Calu3 (cell line): ENCODE data around the gene SLC6A19. TPM values are rescaled to one million over a fixed set of nuclear protein-coding genes. Genes with fewer than 3 reads are reported as not detected.

Source experiments
- BruUV-seq: library from RNA; stranded (reverse); fragments of 400-500 nt; replicated peaks from 2 replicates; lab custom pipeline; 2021; lab: Mats Ljungman, UMichigan
- CTCF ChIA-PET: fragments of 300-600 bp; sonication (Branson Sonifier 250); formaldehyde crosslinking; loops from one replicate; lab custom pipeline; 2022; ENCODE audit warnings: antibody characterized with exemption; lab: Charles Lee
- DNase-seq: peaks from one replicate; pipeline ENCODE4 v3.0.0; 2022
- H3K27ac Mint-ChIP-seq: one replicate; pipeline ENCODE4 v1.8.0; 2022; ENCODE audit warnings: mixed read lengths; ENCODE audit not compliant: unreplicated experiment
- H3K27me3 Mint-ChIP-seq: one replicate; pipeline ENCODE4 v1.8.0; 2022; ENCODE audit warnings: mixed read lengths; ENCODE audit not compliant: unreplicated experiment
- H3K36me3 Mint-ChIP-seq: one replicate; pipeline ENCODE4 v1.8.0; 2022; ENCODE audit warnings: mild to moderate bottlenecking, moderate library complexity, mixed read lengths; ENCODE audit not compliant: insufficient read depth, unreplicated experiment
- H3K4me1 Mint-ChIP-seq: one replicate; pipeline ENCODE4 v1.8.0; 2022; ENCODE audit warnings: mild to moderate bottlenecking, low read depth, mixed read lengths; ENCODE audit not compliant: unreplicated experiment
- H3K4me3 Mint-ChIP-seq: one replicate; pipeline ENCODE4 v1.8.0; 2022; ENCODE audit warnings: mild to moderate bottlenecking, low read depth, moderate library complexity, mixed read lengths; ENCODE audit not compliant: unreplicated experiment
- H3K9me3 Mint-ChIP-seq: one replicate; pipeline ENCODE4 v1.8.0; 2022; ENCODE audit warnings: low read depth, mixed read lengths; ENCODE audit not compliant: unreplicated experiment
- CTCF ChIP-seq: fragments of 200-600 bp; IDR thresholded peaks from one replicate; pipeline ENCODE4 v1.8.0; 2022; ENCODE audit warnings: antibody characterized with exemption; ENCODE audit not compliant: unreplicated experiment
- intact Hi-C: fragments of 100-400 bp; cut with micrococcal nuclease; formaldehyde crosslinking; loops from one replicate; pipeline ENCODE4 v1.10.0; 2022; ENCODE audit not compliant: unreplicated experiment
- total RNA-seq: library from RNA; stranded (reverse); gene quantifications from 2 replicates; pipeline ENCODE4 v1.2.3, GENCODE V29; 2022

SLC6A19 gene
- total RNA-seq, 1 experiment from 2014 or later = not detected

DNA sequence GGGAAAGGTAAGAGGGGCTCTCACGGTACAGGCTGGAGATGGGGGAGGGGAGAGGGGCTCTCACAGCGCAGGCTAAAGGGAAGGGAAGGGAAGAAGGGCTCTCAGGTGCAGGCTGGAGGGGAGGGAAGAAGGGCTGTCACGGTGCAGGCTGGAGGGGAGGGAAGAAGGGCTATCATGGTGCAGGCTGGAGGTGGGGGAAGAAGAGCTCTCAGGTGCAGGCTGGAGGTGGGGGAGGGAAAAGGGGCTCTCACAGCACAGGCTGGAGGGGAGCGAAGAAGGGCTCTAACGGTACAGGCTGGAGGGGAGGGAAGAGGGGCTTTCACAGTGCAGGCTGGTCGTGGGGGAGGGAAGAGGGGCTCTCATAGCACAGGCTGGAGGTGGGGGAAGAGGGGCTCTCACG, 28.4 kb downstream of the SLC6A19 start:
- Mint-ChIP-seq H3K27ac (no peak overlapping the region), H3K4me3 (no peak overlapping the region), H3K27me3 (peaks cover 55% of the 10 kb centered on the region), H3K9me3 (no peaks in the 10 kb centered on the region), H3K36me3 (peaks cover 4% of the 10 kb centered on the region), H3K4me1 (no peaks in the 10 kb centered on the region)
- CTCF ChIA-PET = interaction anchor here (0.6 to 0.7 kb wide), 2 partner anchors 40 to 51 kb away, joined by 3 to 4 read pairs; no protein-coding TSS in a partner anchor
- TF ChIP-seq CTCF = no peak
- no peak for DNase-seq
- intact Hi-C loops = no loop called here
- BruUV-seq = no TSS peak

- H3K9me3 Mint-ChIP-seq = no peaks in the 10 kb centered on the region
- DNase-seq = no peak
- peaks cover 56% of the 10 kb centered on the region for H3K27me3 Mint-ChIP-seq
- H3K4me3 Mint-ChIP-seq = no peak overlapping the region
- no peaks in the 10 kb centered on the region for H3K4me1 Mint-ChIP-seq
- H3K36me3 Mint-ChIP-seq = peaks cover 4% of the 10 kb centered on the region
- CTCF ChIA-PET = interaction anchor here (0.6 kb wide), 1 partner anchor 41 kb away, joined by 3 read pairs; no protein-coding TSS in a partner anchor
- no TSS peak for BruUV-seq
- intact Hi-C loops = no loop called here
- no peak for TF ChIP-seq CTCF
- H3K27ac Mint-ChIP-seq = no peak overlapping the region
Measured at GRCh38 chr5:1230551-1230950, 29.2 kb downstream of the SLC6A19 start.

GRCh38 chr5:1231354-1231905, 30.0 kb downstream of the SLC6A19 start:
- CTCF ChIA-PET = interaction anchor here (0.5 kb wide), 1 partner anchor 386 kb away, joined by 8 read pairs; no protein-coding TSS in a partner anchor
- TF ChIP-seq CTCF = no peak
- Mint-ChIP-seq H3K4me1 (no peaks in the 10 kb centered on the region), H3K27me3 (peaks cover 56% of the 10 kb centered on the region), H3K9me3 (peaks cover 4% of the 10 kb centered on the region), H3K27ac (no peak overlapping the region), H3K36me3 (peaks cover 4% of the 10 kb centered on the region), H3K4me3 (no peak overlapping the region)
- intact Hi-C loops = no loop called here
- no peak for DNase-seq
- BruUV-seq = no TSS peak

DNA sequence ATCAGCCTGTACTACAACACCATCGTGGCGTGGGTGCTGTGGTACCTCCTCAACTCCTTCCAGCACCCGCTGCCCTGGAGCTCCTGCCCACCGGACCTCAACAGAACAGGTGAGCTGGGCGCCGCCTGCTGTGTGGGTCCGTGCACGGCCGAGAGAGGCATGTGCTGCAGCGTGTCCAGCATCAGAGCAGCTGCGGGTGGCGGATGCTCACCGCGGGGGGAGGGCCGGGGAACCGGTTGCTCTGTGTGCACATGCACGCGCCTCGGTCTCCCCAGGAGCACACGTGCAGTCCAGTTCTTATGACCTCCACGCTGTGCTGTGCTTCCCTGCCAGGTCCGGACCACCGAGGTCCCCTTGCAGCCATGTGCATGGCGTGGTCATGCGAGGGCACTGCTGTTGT, 31.4 kb downstream of the SLC6A19 start:
- no peak overlapping the region for H3K27ac Mint-ChIP-seq
- DNase-seq = no peak
- H3K27me3 Mint-ChIP-seq = peaks cover 58% of the 10 kb centered on the region
- BruUV-seq = no TSS peak
- H3K36me3 Mint-ChIP-seq = peaks cover 4% of the 10 kb centered on the region
- H3K9me3 Mint-ChIP-seq = peaks cover 4% of the 10 kb centered on the region
- H3K4me3 Mint-ChIP-seq = no peak overlapping the region
- H3K4me1 Mint-ChIP-seq = no peaks in the 10 kb centered on the region
- CTCF ChIA-PET = interaction anchor here (0.6 kb wide), 1 partner anchor 10 kb away, joined by 3 read pairs; no protein-coding TSS in a partner anchor
- TF ChIP-seq CTCF = no peak
- intact Hi-C loops = no loop called here
